GM19372 (cell line): ENCODE data around the gene SLC25A40.
"Not testable (repeated sequence)": the region's sequence is repeated elsewhere in the genome, so short reads cannot be mapped to it uniquely, and the experiment has no call there.

ENCODE experiments used
- ATAC-seq: cut with Tn5 transposase; IDR thresholded peaks from one replicate; pipeline ENCODE4 v1.9.1; 2021; ENCODE audit warnings: mild to moderate bottlenecking, low read depth, moderate library complexity; ENCODE audit not compliant: unreplicated experiment

Gene SLC25A40, protein sequence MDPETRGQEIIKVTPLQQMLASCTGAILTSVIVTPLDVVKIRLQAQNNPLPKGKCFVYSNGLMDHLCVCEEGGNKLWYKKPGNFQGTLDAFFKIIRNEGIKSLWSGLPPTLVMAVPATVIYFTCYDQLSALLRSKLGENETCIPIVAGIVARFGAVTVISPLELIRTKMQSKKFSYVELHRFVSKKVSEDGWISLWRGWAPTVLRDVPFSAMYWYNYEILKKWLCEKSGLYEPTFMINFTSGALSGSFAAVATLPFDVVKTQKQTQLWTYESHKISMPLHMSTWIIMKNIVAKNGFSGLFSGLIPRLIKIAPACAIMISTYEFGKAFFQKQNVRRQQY

GRCh38 chr7:87876040-87876868 lies at the start of gene SLC25A40, which contains the start of gene DBF4:
SLC25A40 (minus strand) TSS chr7:87876360; CDS start chr7:87858727, 17,633 bp downstream.
DBF4 (plus strand) TSS chr7:87876493; CDS start chr7:87876733, 240 bp downstream.
- ATAC-seq: peak; percentile 86

- not testable (repeated sequence) for ATAC-seq
Observed at GRCh38 chr7:87922759-87923395, 46.7 kb upstream of the SLC25A40 start.

- ATAC-seq: no peak
Observed at GRCh38 chr7:87920578-87920977, 44.4 kb upstream of the SLC25A40 start.

DNA sequence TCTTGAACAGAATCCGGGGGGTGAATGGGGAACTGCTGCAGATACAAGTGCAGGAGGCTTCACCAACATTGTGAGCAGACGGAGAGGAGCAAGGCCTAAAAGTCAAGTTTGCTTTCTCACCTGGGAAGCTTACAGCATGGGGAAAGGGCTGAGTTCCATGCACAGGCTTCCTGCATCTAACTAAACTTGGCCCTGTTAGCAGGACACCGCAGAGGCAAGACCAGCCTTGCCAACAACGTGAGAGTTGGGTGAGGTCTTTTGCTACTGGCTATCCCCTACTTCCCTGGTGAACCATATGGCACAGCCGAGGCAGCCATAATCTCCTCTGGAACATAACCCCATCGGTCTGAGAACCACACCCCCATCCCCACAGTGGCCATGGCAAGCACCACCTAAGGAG lies 43.7 kb upstream of the SLC25A40 start:
- no peak for ATAC-seq

DNA sequence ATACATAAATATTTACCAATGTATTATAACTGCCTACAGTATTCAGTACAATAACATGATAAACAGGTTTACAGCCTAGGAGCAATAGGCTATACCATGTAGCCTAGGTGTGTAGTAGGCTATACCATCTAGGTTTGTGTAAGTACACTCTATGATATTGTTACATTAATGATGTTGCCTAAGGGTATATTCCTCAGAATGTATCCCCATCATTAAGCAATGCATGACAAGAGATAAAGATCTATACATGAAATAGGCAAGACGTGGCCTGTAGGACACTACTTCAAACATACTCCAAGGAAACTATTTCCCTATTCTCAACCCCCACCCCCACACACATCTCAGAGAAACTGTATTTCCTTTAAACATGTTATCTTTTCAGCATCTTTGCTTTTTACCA lies 42.6 kb upstream of the SLC25A40 start:
- ATAC-seq: no peak

GRCh38 chr7:87912121-87912520 lies 36.0 kb upstream of the SLC25A40 start:
- no peak for ATAC-seq

DNA sequence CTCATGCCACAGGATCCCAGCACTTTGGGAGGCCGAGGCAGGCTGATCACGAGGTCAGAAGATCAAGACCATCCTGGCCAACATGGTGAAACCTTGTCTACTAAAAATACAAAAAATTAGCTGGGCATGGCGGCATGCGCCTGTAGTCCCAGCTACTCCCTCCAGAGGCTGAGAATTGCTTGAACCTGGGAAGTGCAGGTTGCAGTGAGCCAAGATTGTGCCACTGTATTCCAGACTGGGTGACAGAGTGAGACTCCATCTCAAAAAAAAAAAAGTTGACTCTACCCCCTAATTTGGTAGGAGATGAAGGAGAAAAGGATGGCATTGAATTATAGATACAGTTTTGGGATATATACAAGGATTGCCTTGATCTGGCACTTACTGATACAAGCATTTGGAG lies 32.7 kb upstream of the SLC25A40 start:
- ATAC-seq: not testable (repeated sequence)

DNA sequence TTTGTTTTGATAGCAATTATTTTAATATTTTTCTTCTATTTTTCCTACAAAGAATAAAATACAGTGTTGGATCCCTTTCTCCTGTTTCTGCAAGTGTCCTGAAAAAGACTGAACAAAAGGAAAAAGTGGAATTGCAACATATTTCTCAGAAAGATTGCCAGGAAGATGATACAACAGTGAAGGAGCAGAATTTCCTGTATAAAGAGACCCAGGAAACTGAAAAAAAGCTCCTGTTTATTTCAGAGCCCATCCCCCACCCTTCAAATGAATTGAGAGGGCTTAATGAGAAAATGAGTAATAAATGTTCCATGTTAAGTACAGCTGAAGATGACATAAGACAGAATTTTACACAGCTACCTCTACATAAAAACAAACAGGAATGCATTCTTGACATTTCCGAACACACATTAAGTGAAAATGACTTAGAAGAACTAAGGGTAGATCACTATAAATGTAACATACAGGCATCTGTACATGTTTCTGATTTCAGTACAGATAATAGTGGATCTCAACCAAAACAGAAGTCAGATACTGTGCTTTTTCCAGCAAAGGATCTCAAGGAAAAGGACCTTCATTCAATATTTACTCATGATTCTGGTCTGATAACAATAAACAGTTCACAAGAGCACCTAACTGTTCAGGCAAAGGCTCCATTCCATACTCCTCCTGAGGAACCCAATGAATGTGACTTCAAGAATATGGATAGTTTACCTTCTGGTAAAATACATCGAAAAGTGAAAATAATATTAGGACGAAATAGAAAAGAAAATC lies 31.2 kb upstream of the SLC25A40 start:
- not testable (repeated sequence) for ATAC-seq

DNA sequence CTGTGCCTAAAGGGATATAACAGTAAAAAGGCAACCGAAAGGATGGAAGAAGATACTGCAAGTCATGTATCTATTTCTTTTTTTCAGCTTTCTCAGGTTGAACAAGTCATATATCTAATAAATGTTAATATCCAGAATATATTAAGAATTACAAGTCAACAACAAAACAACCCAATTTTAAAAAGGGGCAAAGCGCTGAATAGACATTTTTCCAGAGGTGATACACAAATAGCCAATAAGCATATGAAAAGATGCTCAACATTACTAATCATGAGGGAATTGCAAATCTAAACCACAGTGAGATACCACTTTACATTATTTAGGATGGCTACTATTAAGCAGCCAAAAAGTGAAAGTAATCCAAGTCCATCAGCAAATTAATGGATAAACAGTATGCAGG lies 23.1 kb upstream of the SLC25A40 start:
- ATAC-seq: no peak

DNA sequence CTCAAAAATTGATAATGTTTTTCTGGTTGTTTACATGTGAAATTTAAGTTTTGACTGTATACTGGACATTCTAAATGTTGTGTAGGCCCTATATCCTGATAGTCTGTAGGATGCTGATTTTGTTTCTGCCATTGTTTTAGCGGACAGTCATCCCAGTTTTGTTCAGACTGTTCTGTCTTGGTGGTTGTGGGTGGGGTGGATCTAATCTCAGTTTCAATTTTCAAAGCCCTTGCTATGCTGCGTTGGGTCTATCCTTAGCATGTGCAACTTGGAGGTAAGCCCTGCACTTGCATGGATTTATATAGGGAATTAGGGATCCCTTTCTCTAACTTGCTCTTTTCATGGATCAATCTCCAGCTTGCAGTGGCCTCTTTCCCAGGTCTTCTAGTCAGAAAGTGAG lies 19.2 kb upstream of the SLC25A40 start:
- ATAC-seq: no peak

DNA sequence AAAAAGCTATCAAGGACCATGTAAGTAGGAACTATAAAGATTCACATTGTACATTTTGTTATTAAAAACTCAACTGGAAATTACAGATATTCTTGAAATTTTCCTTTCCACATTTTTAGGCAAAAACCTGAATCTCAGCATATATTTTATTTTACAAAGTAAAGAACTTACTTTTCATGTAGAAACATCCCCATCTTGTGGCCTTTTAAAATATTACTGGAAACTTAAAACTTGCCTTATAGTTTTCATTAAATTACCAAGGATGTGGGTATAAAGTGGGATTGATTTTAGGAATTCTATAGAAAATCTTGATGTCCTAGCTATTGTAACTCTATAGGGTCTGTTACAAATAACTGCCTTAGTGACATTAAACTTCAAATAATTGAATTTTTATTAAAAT lies 10.7 kb upstream of the SLC25A40 start:
- ATAC-seq: no peak

- no peak for ATAC-seq
Observed at GRCh38 chr7:87885018-87885417, 8.9 kb upstream of the SLC25A40 start.

- no peak for ATAC-seq
Observed at GRCh38 chr7:87882151-87882937, 6.2 kb upstream of the SLC25A40 start.

DNA sequence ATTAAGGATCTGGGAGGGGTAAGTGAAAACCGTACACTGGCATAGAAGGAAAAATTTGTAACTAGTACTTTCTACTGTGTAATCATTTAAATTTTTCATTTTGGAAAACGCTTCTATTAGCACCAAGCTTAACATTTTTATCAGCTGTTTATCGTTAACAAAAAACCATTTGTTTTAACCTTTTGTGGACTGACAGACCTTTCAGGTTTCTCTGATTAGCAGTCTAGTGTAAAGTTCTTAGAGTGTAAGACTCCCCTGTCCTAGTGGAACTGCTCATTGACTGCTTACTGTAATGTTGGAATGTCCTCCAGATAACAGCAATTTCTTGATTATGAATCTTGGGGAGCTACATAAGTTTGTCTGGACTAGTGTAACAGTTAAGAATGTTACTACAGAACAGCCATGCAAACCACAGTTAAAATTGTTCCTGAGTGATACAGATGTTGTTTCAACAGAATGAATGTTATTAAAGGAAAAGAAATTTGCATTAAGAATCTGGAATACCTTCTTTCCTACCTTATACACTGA lies 2.1 kb upstream of the SLC25A40 start:
- ATAC-seq: no peak

DNA sequence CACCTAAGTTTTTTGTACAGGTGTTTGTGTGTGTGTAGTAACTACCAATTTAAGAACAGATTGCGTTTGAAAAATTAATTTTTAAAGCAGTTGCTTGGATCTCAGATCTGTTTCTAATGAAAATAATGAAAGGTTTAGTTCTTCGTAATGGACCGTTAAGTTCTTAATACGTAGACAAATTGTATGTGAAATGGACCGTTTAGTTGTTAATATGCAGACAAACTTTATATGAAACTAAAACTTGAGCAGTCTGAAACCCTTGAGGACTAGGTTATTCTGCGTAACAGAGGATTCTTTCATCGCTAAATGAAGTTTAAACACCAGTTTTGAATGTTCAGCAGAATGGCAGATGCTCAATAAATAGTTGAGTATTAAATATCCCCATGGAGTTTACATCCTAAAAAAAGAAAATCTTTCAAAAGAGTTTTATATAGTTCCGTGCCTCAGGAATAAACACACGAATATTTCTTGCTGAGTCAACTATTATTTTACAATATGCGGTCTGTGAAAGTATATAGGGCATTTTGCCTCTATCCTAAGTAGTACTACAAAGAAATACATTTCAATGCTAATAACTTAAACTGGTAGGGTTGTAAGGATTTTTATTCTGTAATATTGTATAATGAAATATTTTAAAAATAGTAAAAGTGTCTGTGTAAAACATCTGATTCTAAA lies 1.3 kb upstream of the SLC25A40 start:
- no peak for ATAC-seq

DNA sequence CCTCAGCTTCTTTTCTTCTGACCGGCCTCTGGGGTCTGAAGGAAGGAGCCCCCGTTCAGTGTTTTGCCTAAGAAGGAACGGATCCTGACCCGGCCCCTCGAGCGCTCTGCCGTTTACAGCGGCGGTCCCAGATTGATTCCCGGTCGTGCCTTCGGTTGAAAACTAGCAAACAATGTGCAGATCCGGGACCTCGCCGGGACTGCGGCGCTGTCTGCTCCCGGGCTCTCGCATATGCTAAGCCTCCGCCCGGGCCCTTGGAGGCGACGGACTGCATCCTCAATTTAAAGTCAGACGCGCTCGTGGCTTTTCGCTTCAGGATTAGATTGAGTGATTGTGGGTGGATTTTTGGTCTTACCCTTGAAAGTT lies 692 bp upstream of the SLC25A40 start:
- ATAC-seq: no peak

GRCh38 chr7:87875151-87876039 lies 765 bp downstream of the SLC25A40 start:
- ATAC-seq: peak; percentile 17

GRCh38 chr7:87874066-87874465 lies 2.1 kb downstream of the SLC25A40 start:
- no peak for ATAC-seq
